Mammary epithelial cell (primary cell): ENCODE data around the gene CDK17.

Experiments
- CTCF ChIP-seq, 2 donors: IDR thresholded peaks in 1 of 2; conservative IDR thresholded peaks in 1 of 2; 2 replicates each; pipeline ENCODE4 v1.5.1; 2011 to 2012; ENCODE audit warnings: inconsistent platforms in 2 of 2, low read length in 2 of 2, mild to moderate bottlenecking in 2 of 2, control low read depth in 1 of 2, low read depth in 1 of 2; ENCODE audit not compliant: insufficient read depth in 1 of 2; ENCODE audit errors: extremely low read depth in 1 of 2
- EZH2 ChIP-seq: IDR thresholded peaks from 2 replicates; pipeline ENCODE4 v1.6.1; 2012; ENCODE audit warnings: low read length, inconsistent platforms, borderline replicate concordance

DNA sequence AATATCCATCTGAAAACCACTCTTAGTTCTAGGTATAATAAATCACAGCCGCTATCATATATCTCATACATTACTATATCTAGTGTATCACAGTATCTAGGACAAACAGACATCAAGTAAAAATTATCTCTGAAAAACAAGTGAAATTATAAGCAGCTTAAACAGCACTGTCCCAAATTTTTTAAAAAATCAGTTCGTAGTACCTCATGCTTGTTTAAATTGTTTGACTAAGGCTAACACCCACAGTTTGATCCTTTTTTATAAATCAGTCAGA, 33.9 kb downstream of the CDK17 start:
- TF ChIP-seq CTCF (conservative IDR thresholded peaks at IDR 0.05 in 1 of 2, IDR thresholded peaks at IDR 0.05 in 1 of 2; ENCODE audit: extremely low read depth in 1 of 2, insufficient read depth in 1 of 2, low read depth in 1 of 2, low read length in 2 of 2) = no peak
- TF ChIP-seq EZH2 = no peak
